Measurements from ENCODE around the gene RHO.

GRCh38 chr3:129561619-129562248 lies 33.3 kb downstream of the RHO start:
- no peak for TF ChIP-seq EZH2 (IDR thresholded peaks at IDR 0.05)
- TF ChIP-seq POLR2AphosphoS5 (IDR thresholded peaks at IDR 0.05; ENCODE audit: borderline replicate concordance, low read depth, low read length): no peak
